HL-60 (cell line): ENCODE measurements around the gene ZNF621.

Experiments
- DNase-seq, 2 experiments: peaks; one replicate each; pipeline ENCODE4 v3.0.0-alpha.2; 2010 to 2020; ENCODE audit warnings: low read depth in 1 of 2, low spot score in 1 of 2
- H3K27ac ChIP-seq: fragments of 250-450 bp; sonication (Bioruptor Pico); replicated peaks from 2 replicates; pipeline ENCODE4 v1.5.1; 2020; ENCODE audit warnings: mild to moderate bottlenecking, moderate library complexity
- H3K27me3 ChIP-seq: fragments of 250-450 bp; sonication (Bioruptor Pico); 2 replicates; pipeline ENCODE4 v1.5.1; 2021; ENCODE audit warnings: mild to moderate bottlenecking, moderate library complexity; ENCODE audit not compliant: insufficient read depth, poor library complexity, severe bottlenecking
- H3K4me3 ChIP-seq: replicated peaks from 2 replicates; pipeline ENCODE4 v1.5.1; 2011; ENCODE audit warnings: mild to moderate bottlenecking, control low read depth, low read length; ENCODE audit not compliant: insufficient read depth
- GABPA ChIP-seq: IDR thresholded peaks from 2 replicates; pipeline ENCODE4 v1.6.1; 2012; ENCODE audit warnings: low read depth
- POLR2AphosphoS5 ChIP-seq: IDR thresholded peaks from 2 replicates; pipeline ENCODE4 v1.6.1; 2012; ENCODE audit warnings: low read depth
- SPI1 ChIP-seq: IDR thresholded peaks from 2 replicates; pipeline ENCODE4 v1.6.1; 2012; ENCODE audit warnings: low read depth, mild to moderate bottlenecking, borderline replicate concordance
- TF ChIP-seq, protein P1 (sequence below): IDR thresholded peaks from 2 replicates; pipeline ENCODE4 v1.6.1; 2012; ENCODE audit warnings: low read depth; ENCODE audit not compliant: insufficient replicate concordance
- TF ChIP-seq, protein P2 (sequence below): IDR thresholded peaks from one replicate; pipeline ENCODE4 v1.5.1; 2011; ENCODE audit warnings: low read length, control low read depth, inconsistent platforms; ENCODE audit not compliant: insufficient read depth

Gene ZNF621

DNA sequence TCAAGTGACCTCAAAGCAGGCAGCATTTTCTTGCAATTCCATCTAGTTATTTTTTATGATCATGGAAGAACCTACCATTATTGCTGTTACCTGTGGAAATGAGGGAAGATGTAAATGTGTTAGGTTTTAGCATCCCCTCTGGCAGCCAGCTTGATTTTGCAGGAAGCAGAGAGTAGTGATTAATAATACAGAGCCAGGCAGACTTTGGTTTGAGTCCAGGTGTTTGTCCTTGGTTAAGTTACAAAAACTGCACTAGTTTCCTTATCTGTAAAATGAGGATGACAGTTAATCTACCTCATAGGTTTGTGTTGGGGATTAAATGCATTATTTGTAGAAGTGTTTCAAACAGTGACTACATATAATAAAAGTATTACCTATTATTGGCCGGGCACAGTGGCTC, 6.7 kb upstream of the ZNF621 start:
- Histone ChIP-seq H3K27ac (no peak overlapping the region), H3K27me3 (no peaks in the 10 kb centered on the region), H3K4me3 (no peak overlapping the region)
- no peak for DNase-seq
- TF ChIP-seq, protein P1, sequence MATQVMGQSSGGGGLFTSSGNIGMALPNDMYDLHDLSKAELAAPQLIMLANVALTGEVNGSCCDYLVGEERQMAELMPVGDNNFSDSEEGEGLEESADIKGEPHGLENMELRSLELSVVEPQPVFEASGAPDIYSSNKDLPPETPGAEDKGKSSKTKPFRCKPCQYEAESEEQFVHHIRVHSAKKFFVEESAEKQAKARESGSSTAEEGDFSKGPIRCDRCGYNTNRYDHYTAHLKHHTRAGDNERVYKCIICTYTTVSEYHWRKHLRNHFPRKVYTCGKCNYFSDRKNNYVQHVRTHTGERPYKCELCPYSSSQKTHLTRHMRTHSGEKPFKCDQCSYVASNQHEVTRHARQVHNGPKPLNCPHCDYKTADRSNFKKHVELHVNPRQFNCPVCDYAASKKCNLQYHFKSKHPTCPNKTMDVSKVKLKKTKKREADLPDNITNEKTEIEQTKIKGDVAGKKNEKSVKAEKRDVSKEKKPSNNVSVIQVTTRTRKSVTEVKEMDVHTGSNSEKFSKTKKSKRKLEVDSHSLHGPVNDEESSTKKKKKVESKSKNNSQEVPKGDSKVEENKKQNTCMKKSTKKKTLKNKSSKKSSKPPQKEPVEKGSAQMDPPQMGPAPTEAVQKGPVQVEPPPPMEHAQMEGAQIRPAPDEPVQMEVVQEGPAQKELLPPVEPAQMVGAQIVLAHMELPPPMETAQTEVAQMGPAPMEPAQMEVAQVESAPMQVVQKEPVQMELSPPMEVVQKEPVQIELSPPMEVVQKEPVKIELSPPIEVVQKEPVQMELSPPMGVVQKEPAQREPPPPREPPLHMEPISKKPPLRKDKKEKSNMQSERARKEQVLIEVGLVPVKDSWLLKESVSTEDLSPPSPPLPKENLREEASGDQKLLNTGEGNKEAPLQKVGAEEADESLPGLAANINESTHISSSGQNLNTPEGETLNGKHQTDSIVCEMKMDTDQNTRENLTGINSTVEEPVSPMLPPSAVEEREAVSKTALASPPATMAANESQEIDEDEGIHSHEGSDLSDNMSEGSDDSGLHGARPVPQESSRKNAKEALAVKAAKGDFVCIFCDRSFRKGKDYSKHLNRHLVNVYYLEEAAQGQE: no peak
- no peak for TF ChIP-seq GABPA
- TF ChIP-seq, protein P2, sequence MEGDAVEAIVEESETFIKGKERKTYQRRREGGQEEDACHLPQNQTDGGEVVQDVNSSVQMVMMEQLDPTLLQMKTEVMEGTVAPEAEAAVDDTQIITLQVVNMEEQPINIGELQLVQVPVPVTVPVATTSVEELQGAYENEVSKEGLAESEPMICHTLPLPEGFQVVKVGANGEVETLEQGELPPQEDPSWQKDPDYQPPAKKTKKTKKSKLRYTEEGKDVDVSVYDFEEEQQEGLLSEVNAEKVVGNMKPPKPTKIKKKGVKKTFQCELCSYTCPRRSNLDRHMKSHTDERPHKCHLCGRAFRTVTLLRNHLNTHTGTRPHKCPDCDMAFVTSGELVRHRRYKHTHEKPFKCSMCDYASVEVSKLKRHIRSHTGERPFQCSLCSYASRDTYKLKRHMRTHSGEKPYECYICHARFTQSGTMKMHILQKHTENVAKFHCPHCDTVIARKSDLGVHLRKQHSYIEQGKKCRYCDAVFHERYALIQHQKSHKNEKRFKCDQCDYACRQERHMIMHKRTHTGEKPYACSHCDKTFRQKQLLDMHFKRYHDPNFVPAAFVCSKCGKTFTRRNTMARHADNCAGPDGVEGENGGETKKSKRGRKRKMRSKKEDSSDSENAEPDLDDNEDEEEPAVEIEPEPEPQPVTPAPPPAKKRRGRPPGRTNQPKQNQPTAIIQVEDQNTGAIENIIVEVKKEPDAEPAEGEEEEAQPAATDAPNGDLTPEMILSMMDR: no peak
- TF ChIP-seq POLR2AphosphoS5: no peak
- TF ChIP-seq SPI1: no peak

DNA sequence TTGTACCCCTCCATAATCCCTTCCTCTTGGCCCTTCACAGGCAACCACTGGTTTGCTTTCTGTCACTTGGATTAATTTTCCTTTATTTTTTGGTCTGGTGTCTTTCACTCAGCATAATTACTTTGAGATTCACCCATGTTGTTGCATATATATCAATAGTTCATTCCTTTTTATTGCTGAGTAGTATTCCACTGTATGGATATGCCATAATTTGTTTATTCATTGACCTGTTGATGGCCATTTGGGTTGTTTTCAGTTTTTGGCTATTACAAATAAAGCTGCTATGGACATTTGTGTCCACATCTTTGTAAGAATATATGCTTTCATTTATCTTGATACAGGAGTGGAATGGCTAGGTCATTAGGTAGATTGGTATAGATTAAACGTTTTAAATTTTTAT, 5.9 kb upstream of the ZNF621 start:
- DNase-seq: no peak
- Histone ChIP-seq H3K4me3 (no peak overlapping the region), H3K27me3 (no peaks in the 10 kb centered on the region), H3K27ac (no peak overlapping the region)
- TF ChIP-seq SPI1: no peak
- no peak for TF ChIP-seq GABPA
- TF ChIP-seq, protein P2: no peak
- TF ChIP-seq POLR2AphosphoS5: no peak
- TF ChIP-seq, protein P1: no peak

DNA sequence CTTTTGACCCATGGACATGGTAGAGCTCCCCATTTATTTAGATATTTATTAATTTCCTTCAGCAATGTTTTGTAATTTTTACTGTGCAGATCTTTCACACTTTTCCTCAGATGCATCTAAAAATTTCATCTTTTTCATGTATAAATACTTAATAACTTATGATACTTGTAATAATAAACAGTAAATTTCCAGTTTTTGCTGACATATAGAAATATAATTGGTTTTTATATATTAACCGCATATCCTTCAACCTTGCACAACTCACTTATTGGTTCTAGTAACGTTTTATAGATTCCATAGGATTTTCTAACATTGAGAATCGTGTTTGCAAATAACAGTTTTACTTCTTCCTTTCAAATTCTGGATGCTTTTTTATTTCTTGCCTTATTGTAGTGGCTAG, 3.5 kb upstream of the ZNF621 start:
- no peak overlapping the region for H3K27ac ChIP-seq
- H3K4me3 ChIP-seq: no peak overlapping the region
- TF ChIP-seq, protein P2: no peak
- TF ChIP-seq SPI1 (no peak), POLR2AphosphoS5 (no peak), GABPA (no peak)
- TF ChIP-seq, protein P1: no peak
- no peaks in the 10 kb centered on the region for H3K27me3 ChIP-seq
- DNase-seq: no peak
